ENCODE data around the gene TLE1.

TLE1 gene

DNA sequence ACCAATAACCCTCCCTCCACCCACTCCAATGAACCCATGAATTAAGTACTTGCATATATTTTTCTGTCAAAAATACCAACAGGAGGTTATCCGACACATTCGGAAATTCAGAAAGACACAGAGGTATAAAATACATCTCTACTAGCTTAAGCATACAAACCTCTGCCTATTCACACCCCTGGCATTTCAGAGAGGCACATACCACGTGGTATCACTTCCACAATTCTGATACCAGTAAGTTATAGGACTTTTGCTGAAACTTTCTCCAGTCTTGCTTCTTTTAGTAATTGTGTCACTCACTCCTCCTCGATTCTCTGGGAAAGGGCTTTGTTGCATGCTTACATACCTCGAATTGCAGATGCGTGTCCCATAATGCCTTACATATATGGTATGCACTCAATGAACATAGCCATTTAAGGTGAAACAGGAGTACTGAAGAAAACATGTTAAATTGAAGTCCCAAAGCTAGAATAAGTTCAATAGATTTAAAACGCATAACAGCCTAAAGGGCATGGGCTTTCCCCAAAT is 58.1 kb downstream of the TLE1 start:
- TF ChIP-seq, protein P1, sequence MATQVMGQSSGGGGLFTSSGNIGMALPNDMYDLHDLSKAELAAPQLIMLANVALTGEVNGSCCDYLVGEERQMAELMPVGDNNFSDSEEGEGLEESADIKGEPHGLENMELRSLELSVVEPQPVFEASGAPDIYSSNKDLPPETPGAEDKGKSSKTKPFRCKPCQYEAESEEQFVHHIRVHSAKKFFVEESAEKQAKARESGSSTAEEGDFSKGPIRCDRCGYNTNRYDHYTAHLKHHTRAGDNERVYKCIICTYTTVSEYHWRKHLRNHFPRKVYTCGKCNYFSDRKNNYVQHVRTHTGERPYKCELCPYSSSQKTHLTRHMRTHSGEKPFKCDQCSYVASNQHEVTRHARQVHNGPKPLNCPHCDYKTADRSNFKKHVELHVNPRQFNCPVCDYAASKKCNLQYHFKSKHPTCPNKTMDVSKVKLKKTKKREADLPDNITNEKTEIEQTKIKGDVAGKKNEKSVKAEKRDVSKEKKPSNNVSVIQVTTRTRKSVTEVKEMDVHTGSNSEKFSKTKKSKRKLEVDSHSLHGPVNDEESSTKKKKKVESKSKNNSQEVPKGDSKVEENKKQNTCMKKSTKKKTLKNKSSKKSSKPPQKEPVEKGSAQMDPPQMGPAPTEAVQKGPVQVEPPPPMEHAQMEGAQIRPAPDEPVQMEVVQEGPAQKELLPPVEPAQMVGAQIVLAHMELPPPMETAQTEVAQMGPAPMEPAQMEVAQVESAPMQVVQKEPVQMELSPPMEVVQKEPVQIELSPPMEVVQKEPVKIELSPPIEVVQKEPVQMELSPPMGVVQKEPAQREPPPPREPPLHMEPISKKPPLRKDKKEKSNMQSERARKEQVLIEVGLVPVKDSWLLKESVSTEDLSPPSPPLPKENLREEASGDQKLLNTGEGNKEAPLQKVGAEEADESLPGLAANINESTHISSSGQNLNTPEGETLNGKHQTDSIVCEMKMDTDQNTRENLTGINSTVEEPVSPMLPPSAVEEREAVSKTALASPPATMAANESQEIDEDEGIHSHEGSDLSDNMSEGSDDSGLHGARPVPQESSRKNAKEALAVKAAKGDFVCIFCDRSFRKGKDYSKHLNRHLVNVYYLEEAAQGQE (IDR thresholded peaks at IDR 0.05; ENCODE audit: insufficient replicate concordance, low read depth) = no peak
- TF ChIP-seq POLR2AphosphoS5 (IDR thresholded peaks at IDR 0.05; ENCODE audit: low read depth) (no peak), GABPA (IDR thresholded peaks at IDR 0.05; ENCODE audit: low read depth) (no peak)
- TF ChIP-seq, protein P2, sequence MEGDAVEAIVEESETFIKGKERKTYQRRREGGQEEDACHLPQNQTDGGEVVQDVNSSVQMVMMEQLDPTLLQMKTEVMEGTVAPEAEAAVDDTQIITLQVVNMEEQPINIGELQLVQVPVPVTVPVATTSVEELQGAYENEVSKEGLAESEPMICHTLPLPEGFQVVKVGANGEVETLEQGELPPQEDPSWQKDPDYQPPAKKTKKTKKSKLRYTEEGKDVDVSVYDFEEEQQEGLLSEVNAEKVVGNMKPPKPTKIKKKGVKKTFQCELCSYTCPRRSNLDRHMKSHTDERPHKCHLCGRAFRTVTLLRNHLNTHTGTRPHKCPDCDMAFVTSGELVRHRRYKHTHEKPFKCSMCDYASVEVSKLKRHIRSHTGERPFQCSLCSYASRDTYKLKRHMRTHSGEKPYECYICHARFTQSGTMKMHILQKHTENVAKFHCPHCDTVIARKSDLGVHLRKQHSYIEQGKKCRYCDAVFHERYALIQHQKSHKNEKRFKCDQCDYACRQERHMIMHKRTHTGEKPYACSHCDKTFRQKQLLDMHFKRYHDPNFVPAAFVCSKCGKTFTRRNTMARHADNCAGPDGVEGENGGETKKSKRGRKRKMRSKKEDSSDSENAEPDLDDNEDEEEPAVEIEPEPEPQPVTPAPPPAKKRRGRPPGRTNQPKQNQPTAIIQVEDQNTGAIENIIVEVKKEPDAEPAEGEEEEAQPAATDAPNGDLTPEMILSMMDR (IDR thresholded peaks at IDR 0.05; ENCODE audit: insufficient read depth, low read length) = no peak
- H3K27me3 ChIP-seq (ENCODE audit: insufficient read depth, poor library complexity, severe bottlenecking) = no peaks in the 10 kb centered on the region
- H3K4me3 ChIP-seq (replicated peaks; ENCODE audit: insufficient read depth, low read length) = no peak overlapping the region
- DNase-seq (ENCODE audit: low read depth in 1 of 2, low spot score in 1 of 2) = no peak
- no peak overlapping the region for H3K27ac ChIP-seq (replicated peaks)

DNA sequence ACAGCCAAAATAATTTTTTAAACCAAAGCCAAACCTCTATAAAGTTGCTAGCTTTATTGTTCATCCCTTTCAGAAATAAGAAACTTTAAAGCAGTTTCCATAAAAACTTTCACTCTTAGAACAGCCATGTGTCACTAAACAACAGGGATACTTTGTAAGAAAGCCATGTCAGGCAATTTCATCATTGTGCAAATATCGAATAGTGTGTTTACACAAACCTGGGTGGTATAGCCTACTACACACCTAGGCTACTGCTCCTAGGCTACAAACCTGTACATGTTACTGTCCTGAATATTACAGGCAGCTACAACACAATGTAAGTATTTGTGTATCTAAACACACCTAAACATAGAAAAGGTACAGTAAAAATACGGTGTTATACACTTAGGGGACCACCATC is 59.9 kb downstream of the TLE1 start:
- TF ChIP-seq, protein P2 (IDR thresholded peaks at IDR 0.05; ENCODE audit: insufficient read depth, low read length) = no peak
- no peak for TF ChIP-seq GABPA (IDR thresholded peaks at IDR 0.05; ENCODE audit: low read depth)
- TF ChIP-seq SPI1 (IDR thresholded peaks at IDR 0.05; ENCODE audit: borderline replicate concordance, low read depth) = no peak
- TF ChIP-seq POLR2AphosphoS5 (IDR thresholded peaks at IDR 0.05; ENCODE audit: low read depth) = no peak
- TF ChIP-seq, protein P1 (IDR thresholded peaks at IDR 0.05; ENCODE audit: insufficient replicate concordance, low read depth) = no peak
- DNase-seq (ENCODE audit: low read depth in 1 of 2, low spot score in 1 of 2) = no peak
- H3K27ac ChIP-seq (replicated peaks) = no peak overlapping the region
- H3K4me3 ChIP-seq (replicated peaks; ENCODE audit: insufficient read depth, low read length) = no peak overlapping the region
- no peaks in the 10 kb centered on the region for H3K27me3 ChIP-seq (ENCODE audit: insufficient read depth, poor library complexity, severe bottlenecking)

DNA sequence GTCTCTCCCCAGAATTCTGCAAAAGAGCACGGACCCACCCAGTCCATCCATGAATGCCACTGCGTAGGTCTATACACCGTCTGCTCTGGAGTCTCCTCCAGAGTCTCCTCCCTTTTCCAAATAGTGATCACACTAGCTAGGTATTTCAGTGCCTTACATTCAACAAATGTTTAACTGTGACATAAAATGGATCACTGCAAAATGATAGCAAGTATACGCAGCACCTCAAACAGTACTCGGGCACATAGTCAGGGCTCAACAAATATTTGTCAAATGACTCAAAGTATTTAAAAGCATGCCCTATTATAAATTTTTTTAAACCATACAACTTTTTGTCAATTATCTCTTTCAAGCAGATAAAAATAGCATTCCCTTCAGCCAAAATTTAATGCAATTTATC is 60.5 kb downstream of the TLE1 start:
- Histone ChIP-seq H3K27ac (replicated peaks) (no peak overlapping the region), H3K4me3 (replicated peaks; ENCODE audit: insufficient read depth, low read length) (no peak overlapping the region), H3K27me3 (ENCODE audit: insufficient read depth, poor library complexity, severe bottlenecking) (no peaks in the 10 kb centered on the region)
- TF ChIP-seq, protein P1 (IDR thresholded peaks at IDR 0.05; ENCODE audit: insufficient replicate concordance, low read depth) = no peak
- no peak for TF ChIP-seq SPI1 (IDR thresholded peaks at IDR 0.05; ENCODE audit: borderline replicate concordance, low read depth)
- no peak for TF ChIP-seq POLR2AphosphoS5 (IDR thresholded peaks at IDR 0.05; ENCODE audit: low read depth)
- DNase-seq (ENCODE audit: low read depth in 1 of 2, low spot score in 1 of 2) = no peak
